ENCODE data around the gene GNB1L. TPM values are rescaled to one million over a fixed set of nuclear protein-coding genes. Genes with fewer than 3 reads are reported as not detected.

GNB1L gene
- polyA plus RNA-seq, 1 donor from 2014 or later, result 16.5 TPM

DNA sequence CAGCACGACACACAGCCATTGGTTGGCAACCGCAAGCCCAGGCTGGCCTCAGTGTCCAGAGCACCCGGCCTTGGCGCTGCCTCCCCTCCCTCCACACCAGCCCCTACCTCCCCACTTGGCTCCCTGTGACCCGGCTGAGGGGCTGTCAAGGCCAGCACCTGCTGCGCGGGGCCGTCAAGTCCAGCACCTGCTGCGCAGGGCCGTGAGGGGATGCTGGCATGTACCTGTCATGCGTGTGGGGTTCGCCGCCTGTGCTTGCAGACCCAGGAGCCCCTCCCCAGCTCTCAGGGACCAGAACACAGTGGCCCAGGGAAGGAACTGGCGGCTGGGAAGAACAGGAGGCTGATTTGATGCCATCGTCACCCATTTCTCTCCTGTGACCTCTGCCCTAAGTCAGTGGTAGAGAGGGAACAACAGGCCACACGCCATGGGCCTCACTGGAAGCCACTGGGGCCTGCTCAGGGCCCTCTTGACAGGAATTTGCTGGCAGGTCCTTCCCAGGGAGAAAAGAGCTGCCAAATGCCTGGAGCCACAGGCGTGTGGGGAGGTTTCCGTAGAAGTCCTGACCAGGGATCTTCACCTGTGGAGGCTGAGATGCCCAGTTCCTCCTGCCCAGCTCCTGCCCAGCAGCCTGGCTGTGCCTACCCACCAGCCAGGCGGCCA is 56.5 kb downstream of the GNB1L start:
- TF ChIP-seq RAD21 (conservative IDR thresholded peaks at IDR 0.05), result no peak
- no peak for TF ChIP-seq EP300 (conservative IDR thresholded peaks at IDR 0.05; ENCODE audit: poor library complexity, severe bottlenecking)
- no peak for TF ChIP-seq MXI1 (conservative IDR thresholded peaks at IDR 0.05; ENCODE audit: poor library complexity, severe bottlenecking)
- no peak for TF ChIP-seq EZH2 (IDR thresholded peaks at IDR 0.05; ENCODE audit: borderline replicate concordance, insufficient read depth, low read length, poor library complexity, severe bottlenecking)
- TF ChIP-seq TAF1 (IDR thresholded peaks at IDR 0.05; ENCODE audit: low read depth), result no peak
- TF ChIP-seq, protein P1, sequence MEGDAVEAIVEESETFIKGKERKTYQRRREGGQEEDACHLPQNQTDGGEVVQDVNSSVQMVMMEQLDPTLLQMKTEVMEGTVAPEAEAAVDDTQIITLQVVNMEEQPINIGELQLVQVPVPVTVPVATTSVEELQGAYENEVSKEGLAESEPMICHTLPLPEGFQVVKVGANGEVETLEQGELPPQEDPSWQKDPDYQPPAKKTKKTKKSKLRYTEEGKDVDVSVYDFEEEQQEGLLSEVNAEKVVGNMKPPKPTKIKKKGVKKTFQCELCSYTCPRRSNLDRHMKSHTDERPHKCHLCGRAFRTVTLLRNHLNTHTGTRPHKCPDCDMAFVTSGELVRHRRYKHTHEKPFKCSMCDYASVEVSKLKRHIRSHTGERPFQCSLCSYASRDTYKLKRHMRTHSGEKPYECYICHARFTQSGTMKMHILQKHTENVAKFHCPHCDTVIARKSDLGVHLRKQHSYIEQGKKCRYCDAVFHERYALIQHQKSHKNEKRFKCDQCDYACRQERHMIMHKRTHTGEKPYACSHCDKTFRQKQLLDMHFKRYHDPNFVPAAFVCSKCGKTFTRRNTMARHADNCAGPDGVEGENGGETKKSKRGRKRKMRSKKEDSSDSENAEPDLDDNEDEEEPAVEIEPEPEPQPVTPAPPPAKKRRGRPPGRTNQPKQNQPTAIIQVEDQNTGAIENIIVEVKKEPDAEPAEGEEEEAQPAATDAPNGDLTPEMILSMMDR (IDR thresholded peaks at IDR 0.05; ENCODE audit: poor library complexity, severe bottlenecking), result no peak
- no peak for TF ChIP-seq SMC3 (conservative IDR thresholded peaks at IDR 0.05; ENCODE audit: poor library complexity)
- TF ChIP-seq POLR2AphosphoS5 (IDR thresholded peaks at IDR 0.05), result no peak
- no peak for TF ChIP-seq REST (IDR thresholded peaks at IDR 0.05; ENCODE audit: borderline replicate concordance)
- Histone ChIP-seq H4K20me1 (ENCODE audit: insufficient read depth) (no peaks in the 10 kb centered on the region), H3K79me2 (replicated peaks; ENCODE audit: insufficient read depth, low read length) (no peaks in the 10 kb centered on the region), H3K27ac (ENCODE audit: low read length) (no peak overlapping the region), H3K4me3 (ENCODE audit: low read length) (no peak overlapping the region), H3K27me3 (ENCODE audit: insufficient read depth, low read depth, low read length) (no peaks in the 10 kb centered on the region), H3K4me2 (ENCODE audit: low read length) (no peak overlapping the region), H3K9me2 (ENCODE audit: insufficient read depth, low read length) (no peaks in the 10 kb centered on the region), H3F3A (ENCODE audit: insufficient read depth, low read length, poor library complexity, severe bottlenecking) (no peaks in the 10 kb centered on the region), H3K9ac (ENCODE audit: low read length) (no peak overlapping the region), H3K9me3 (ENCODE audit: low read length) (no peaks in the 10 kb centered on the region), H3K36me3 (ENCODE audit: insufficient read depth, low read length) (no peaks in the 10 kb centered on the region), H2AFZ (ENCODE audit: low read depth, low read length) (no peak overlapping the region)

DNA sequence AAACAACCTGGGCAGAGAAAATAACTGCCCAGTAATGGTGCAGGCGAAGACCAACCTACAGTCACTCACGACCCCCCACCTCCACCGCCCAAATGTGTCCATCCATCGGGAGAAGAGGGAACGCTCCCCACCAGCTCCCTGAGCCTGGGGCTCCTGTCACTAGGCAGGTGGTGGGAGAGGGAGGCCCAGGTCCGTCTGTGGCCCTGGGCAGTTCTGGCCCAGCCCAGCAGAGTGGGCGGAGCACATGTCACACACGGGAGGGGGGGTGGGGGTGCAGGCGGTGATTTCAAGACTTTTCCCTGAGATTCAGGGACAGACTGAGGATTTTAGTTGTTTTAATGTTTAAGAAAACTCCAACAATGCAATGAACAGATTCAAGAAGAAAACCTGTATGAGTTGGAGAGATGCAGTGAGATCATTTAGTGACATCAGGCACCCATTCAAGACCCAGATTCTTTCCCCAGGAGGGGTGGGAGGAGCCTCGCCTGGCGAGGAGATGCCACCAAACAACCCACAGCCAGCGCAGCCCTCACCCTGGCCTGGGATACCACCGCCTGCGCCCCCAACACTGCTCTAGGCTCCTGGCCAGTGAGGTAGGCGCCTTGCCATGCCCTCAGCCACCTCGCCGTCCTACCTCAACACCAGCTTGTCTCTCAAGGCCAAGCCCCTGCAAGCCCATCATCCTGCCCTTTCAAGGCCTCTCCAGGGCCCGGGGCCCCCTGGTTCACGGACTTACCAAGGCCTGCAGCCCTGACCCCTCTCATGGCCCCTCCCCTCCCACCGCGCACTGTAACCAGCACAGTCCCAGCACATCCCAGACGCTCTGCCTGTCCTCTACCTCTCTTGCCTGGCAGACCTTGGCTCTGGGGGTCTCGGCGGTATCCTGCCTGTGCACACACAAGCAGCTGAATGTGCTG is 57.3 kb downstream of the GNB1L start:
- H4K20me1 ChIP-seq (ENCODE audit: insufficient read depth), result no peaks in the 10 kb centered on the region
- no peak overlapping the region for H3K9ac ChIP-seq (ENCODE audit: low read length)
- no peaks in the 10 kb centered on the region for H3K9me3 ChIP-seq (ENCODE audit: low read length)
- H3F3A ChIP-seq (ENCODE audit: insufficient read depth, low read length, poor library complexity, severe bottlenecking), result no peaks in the 10 kb centered on the region
- TF ChIP-seq POLR2AphosphoS5 (IDR thresholded peaks at IDR 0.05), result no peak
- no peak for TF ChIP-seq EP300 (conservative IDR thresholded peaks at IDR 0.05; ENCODE audit: poor library complexity, severe bottlenecking)
- TF ChIP-seq EZH2 (IDR thresholded peaks at IDR 0.05; ENCODE audit: borderline replicate concordance, insufficient read depth, low read length, poor library complexity, severe bottlenecking), result no peak
- no peak for TF ChIP-seq RAD21 (conservative IDR thresholded peaks at IDR 0.05)
- TF ChIP-seq, protein P1 (IDR thresholded peaks at IDR 0.05; ENCODE audit: poor library complexity, severe bottlenecking), result no peak
- no peak for TF ChIP-seq REST (IDR thresholded peaks at IDR 0.05; ENCODE audit: borderline replicate concordance)
- TF ChIP-seq MXI1 (conservative IDR thresholded peaks at IDR 0.05; ENCODE audit: poor library complexity, severe bottlenecking), result no peak
- no peak for TF ChIP-seq TAF1 (IDR thresholded peaks at IDR 0.05; ENCODE audit: low read depth)
- TF ChIP-seq SMC3 (conservative IDR thresholded peaks at IDR 0.05; ENCODE audit: poor library complexity), result no peak
- no peak overlapping the region for H3K4me2 ChIP-seq (ENCODE audit: low read length)
- H3K36me3 ChIP-seq (ENCODE audit: insufficient read depth, low read length), result no peaks in the 10 kb centered on the region
- H3K4me3 ChIP-seq (ENCODE audit: low read length), result no peak overlapping the region
- H3K27me3 ChIP-seq (ENCODE audit: insufficient read depth, low read depth, low read length), result no peaks in the 10 kb centered on the region
- H3K79me2 ChIP-seq (replicated peaks; ENCODE audit: insufficient read depth, low read length), result no peaks in the 10 kb centered on the region
- H3K9me2 ChIP-seq (ENCODE audit: insufficient read depth, low read length), result no peaks in the 10 kb centered on the region
- no peak overlapping the region for H3K27ac ChIP-seq (ENCODE audit: low read length)
- H2AFZ ChIP-seq (ENCODE audit: low read depth, low read length), result no peak overlapping the region
